ENCODE measurements around the gene ECSIT.

Gene ECSIT

GRCh38 chr19:11495885-11496284, 33.0 kb downstream of the ECSIT start:
- Histone ChIP-seq H3F3A (ENCODE audit: low read depth) (no peaks in the 10 kb centered on the region), H3K27me3 (ENCODE audit: insufficient read depth, low read length, poor library complexity, severe bottlenecking) (no peaks in the 10 kb centered on the region), H3K9me3 (ENCODE audit: insufficient read depth, low read depth, low read length) (no peaks in the 10 kb centered on the region), H3K4me3 (ENCODE audit: low read length, poor library complexity, severe bottlenecking) (no peak overlapping the region), H3K36me3 (ENCODE audit: insufficient read depth, low read length) (peaks cover 10% of the 10 kb centered on the region; the same call in 1 of the 2 replicates), H2AFZ (ENCODE audit: low read length) (no peak overlapping the region), H3K4me1 (ENCODE audit: insufficient read depth, low read length, poor library complexity, severe bottlenecking) (no peaks in the 10 kb centered on the region), H4K20me1 (ENCODE audit: insufficient read depth, low read length, poor library complexity, severe bottlenecking) (peaks cover 4% of the 10 kb centered on the region), H3K9me2 (replicated peaks; ENCODE audit: low read depth, low read length) (no peaks in the 10 kb centered on the region), H3K4me2 (ENCODE audit: low read depth, low read length, poor library complexity, severe bottlenecking) (no peak overlapping the region), H3K9ac (ENCODE audit: low read depth, low read length, poor library complexity, severe bottlenecking) (no peak overlapping the region), H3K79me2 (ENCODE audit: insufficient read depth, low read length) (no peaks in the 10 kb centered on the region)
- TF ChIP-seq EZH2phosphoT487 (IDR thresholded peaks at IDR 0.05; ENCODE audit: borderline replicate concordance) = no peak
- TF ChIP-seq CTCF (conservative IDR thresholded peaks at IDR 0.05; ENCODE audit: low read length) = no peak

GRCh38 chr19:11495481-11495880, 33.5 kb downstream of the ECSIT start:
- Histone ChIP-seq H3K79me2 (ENCODE audit: insufficient read depth, low read length) (no peaks in the 10 kb centered on the region), H3K9me3 (ENCODE audit: insufficient read depth, low read depth, low read length) (no peaks in the 10 kb centered on the region), H3K27me3 (ENCODE audit: insufficient read depth, low read length, poor library complexity, severe bottlenecking) (no peaks in the 10 kb centered on the region), H3F3A (ENCODE audit: low read depth) (no peaks in the 10 kb centered on the region), H3K4me2 (ENCODE audit: low read depth, low read length, poor library complexity, severe bottlenecking) (no peak overlapping the region), H3K9me2 (replicated peaks; ENCODE audit: low read depth, low read length) (no peaks in the 10 kb centered on the region), H2AFZ (ENCODE audit: low read length) (no peak overlapping the region), H3K9ac (ENCODE audit: low read depth, low read length, poor library complexity, severe bottlenecking) (no peak overlapping the region), H3K36me3 (ENCODE audit: insufficient read depth, low read length) (peaks cover 10% of the 10 kb centered on the region; the same call in 1 of the 2 replicates), H3K4me3 (ENCODE audit: low read length, poor library complexity, severe bottlenecking) (no peak overlapping the region), H4K20me1 (ENCODE audit: insufficient read depth, low read length, poor library complexity, severe bottlenecking) (peaks cover 4% of the 10 kb centered on the region), H3K4me1 (ENCODE audit: insufficient read depth, low read length, poor library complexity, severe bottlenecking) (no peaks in the 10 kb centered on the region)
- TF ChIP-seq CTCF (conservative IDR thresholded peaks at IDR 0.05; ENCODE audit: low read length) (no peak), EZH2phosphoT487 (IDR thresholded peaks at IDR 0.05; ENCODE audit: borderline replicate concordance) (no peak)

GRCh38 chr19:11494634-11495285, 34.2 kb downstream of the ECSIT start:
- Histone ChIP-seq H3K79me2 (ENCODE audit: insufficient read depth, low read length) (no peaks in the 10 kb centered on the region), H3K4me3 (ENCODE audit: low read length, poor library complexity, severe bottlenecking) (no peak overlapping the region), H3K4me2 (ENCODE audit: low read depth, low read length, poor library complexity, severe bottlenecking) (no peak overlapping the region), H3K9me3 (ENCODE audit: insufficient read depth, low read depth, low read length) (no peaks in the 10 kb centered on the region), H2AFZ (ENCODE audit: low read length) (no peak overlapping the region), H3F3A (ENCODE audit: low read depth) (no peaks in the 10 kb centered on the region), H3K36me3 (ENCODE audit: insufficient read depth, low read length) (peaks cover 15% of the 10 kb centered on the region; the same call in 1 of the 2 replicates), H3K9me2 (replicated peaks; ENCODE audit: low read depth, low read length) (no peaks in the 10 kb centered on the region), H4K20me1 (ENCODE audit: insufficient read depth, low read length, poor library complexity, severe bottlenecking) (peaks cover 4% of the 10 kb centered on the region), H3K27me3 (ENCODE audit: insufficient read depth, low read length, poor library complexity, severe bottlenecking) (no peaks in the 10 kb centered on the region), H3K4me1 (ENCODE audit: insufficient read depth, low read length, poor library complexity, severe bottlenecking) (no peaks in the 10 kb centered on the region), H3K9ac (ENCODE audit: low read depth, low read length, poor library complexity, severe bottlenecking) (no peak overlapping the region)
- no peak for TF ChIP-seq CTCF (conservative IDR thresholded peaks at IDR 0.05; ENCODE audit: low read length)
- no peak for TF ChIP-seq EZH2phosphoT487 (IDR thresholded peaks at IDR 0.05; ENCODE audit: borderline replicate concordance)

All from Loucy (cell line).